GM23338 (cell line): ENCODE results near the gene TMEM271. TPM values are rescaled to one million over a fixed set of nuclear protein-coding genes. Genes with fewer than 3 reads are reported as not detected.

Experiments used
- ATAC-seq: fragments of 200-7000 bp; cut with Tn5 transposase; 3 replicates; pipeline ENCODE4 v1.9.1; 2020
- DNase-seq: peaks from one replicate; pipeline ENCODE4 v3.0.0-alpha.2; 2015; ENCODE audit warnings: low spot score
- H2AFZ ChIP-seq: fragments of 200-600 bp; sonication (generic); 2 replicates; pipeline ENCODE4 v1.8.0; 2016; ENCODE audit warnings: antibody characterized with exemption, mild to moderate bottlenecking, moderate library complexity
- H3F3A ChIP-seq: fragments of 200-600 bp; sonication (generic); replicated peaks from 2 replicates; pipeline ENCODE4 v1.8.0; 2017; ENCODE audit warnings: antibody characterized with exemption, mixed run types, low read depth
- H3K27ac ChIP-seq: fragments of 200-600 bp; sonication (generic); 2 replicates; pipeline ENCODE4 v1.6.1; 2016; ENCODE audit warnings: low read depth
- H3K27me3 ChIP-seq: fragments of 200-600 bp; sonication (generic); 2 replicates; pipeline ENCODE4 v1.8.0; 2016; ENCODE audit warnings: mild to moderate bottlenecking, mixed run types, moderate library complexity; ENCODE audit not compliant: insufficient read depth
- H3K36me3 ChIP-seq: fragments of 200-600 bp; sonication (generic); 2 replicates; pipeline ENCODE4 v1.8.0; 2016; ENCODE audit warnings: mild to moderate bottlenecking; ENCODE audit not compliant: insufficient read depth
- H3K4me1 ChIP-seq: fragments of 200-600 bp; sonication (generic); 2 replicates; pipeline ENCODE4 v1.8.0; 2016; ENCODE audit warnings: mild to moderate bottlenecking, moderate library complexity; ENCODE audit not compliant: insufficient read depth
- H3K4me2 ChIP-seq: fragments of 200-600 bp; sonication (generic); 2 replicates; pipeline ENCODE4 v1.7.1; 2017; ENCODE audit warnings: mixed run types
- H3K4me3 ChIP-seq: fragments of 200-600 bp; sonication (generic); 2 replicates; pipeline ENCODE4 v1.6.1; 2016; ENCODE audit warnings: mixed run types
- H3K79me2 ChIP-seq: fragments of 200-600 bp; sonication (generic); replicated peaks from 2 replicates; pipeline ENCODE4 v1.8.0; 2017; ENCODE audit warnings: mild to moderate bottlenecking; ENCODE audit not compliant: insufficient read depth
- H3K9me2 ChIP-seq: fragments of 200-600 bp; sonication (generic); 2 replicates; pipeline ENCODE4 v1.8.0; 2017; ENCODE audit not compliant: insufficient read depth
- H4K20me1 ChIP-seq: fragments of 200-600 bp; sonication (generic); replicated peaks from 2 replicates; pipeline ENCODE4 v1.8.0; 2017; ENCODE audit warnings: mild to moderate bottlenecking; ENCODE audit not compliant: insufficient read depth
- H3K27ac Mint-ChIP-seq: 2 replicates; pipeline ENCODE4 v1.8.0; 2020; ENCODE audit warnings: inconsistent platforms, mild to moderate bottlenecking, moderate library complexity, mixed read lengths
- H3K27me3 Mint-ChIP-seq: 3 replicates; pipeline ENCODE4 v1.8.0; 2022; ENCODE audit warnings: low read depth, mild to moderate bottlenecking, moderate library complexity, mixed read lengths, inconsistent platforms; ENCODE audit not compliant: insufficient read depth, poor library complexity
- H3K36me3 Mint-ChIP-seq: 3 replicates; pipeline ENCODE4 v1.8.0; 2021; ENCODE audit warnings: low read depth, mild to moderate bottlenecking, inconsistent platforms, moderate library complexity, mixed read lengths
- H3K4me1 Mint-ChIP-seq: 3 replicates; pipeline ENCODE4 v1.8.0; 2020; ENCODE audit warnings: mild to moderate bottlenecking, inconsistent platforms, mixed read lengths
- H3K4me3 Mint-ChIP-seq: 3 replicates; pipeline ENCODE4 v1.8.0; 2021; ENCODE audit warnings: moderate library complexity, mild to moderate bottlenecking, inconsistent platforms, mixed read lengths
- H3K9me3 Mint-ChIP-seq: 3 replicates; pipeline ENCODE4 v1.8.0; 2020; ENCODE audit warnings: moderate library complexity, mild to moderate bottlenecking, inconsistent platforms, mixed read lengths
- CREB1 ChIP-seq: fragments of 250-450 bp; sonication (Bioruptor Pico); IDR thresholded peaks from 2 replicates; pipeline ENCODE4 v1.5.0; 2020; ENCODE audit warnings: low read depth, mild to moderate bottlenecking, moderate library complexity
- ETS1 ChIP-seq: IDR thresholded peaks from 2 replicates; pipeline ENCODE4 v1.6.1; 2016; ENCODE audit warnings: antibody characterized with exemption
- EZH2 ChIP-seq: fragments of 200-600 bp; sonication (generic); IDR thresholded peaks from one replicate; pipeline ENCODE4 v1.8.0; 2017; ENCODE audit warnings: antibody characterized with exemption, mild to moderate bottlenecking, low read depth; ENCODE audit not compliant: unreplicated experiment
- NANOG ChIP-seq: IDR thresholded peaks from 2 replicates; pipeline ENCODE4 v1.6.1; 2016; ENCODE audit warnings: antibody characterized with exemption, borderline replicate concordance
- POLR2AphosphoS5 ChIP-seq: IDR thresholded peaks from 2 replicates; pipeline ENCODE4 v1.6.1; 2016; ENCODE audit warnings: antibody characterized with exemption, low read depth
- REST ChIP-seq: IDR thresholded peaks from one replicate; pipeline ENCODE4 v1.6.1; 2018; ENCODE audit warnings: antibody characterized with exemption; ENCODE audit not compliant: unreplicated experiment
- ZNF114 ChIP-seq: fragments of 250-450 bp; sonication (Bioruptor Pico); IDR thresholded peaks from 2 replicates; pipeline ENCODE4 v1.5.0; 2020; ENCODE audit warnings: mild to moderate bottlenecking, moderate library complexity
- ZNF462 ChIP-seq: fragments of 250-450 bp; sonication (Bioruptor Pico); IDR thresholded peaks from 2 replicates; pipeline ENCODE4 v1.5.0; 2020; ENCODE audit warnings: mild to moderate bottlenecking, moderate library complexity
- polyA plus RNA-seq: library from polyadenylated mRNA; unstranded; fragments of >200 nt; fragmentation: Nextera tagmentation; extraction: Ambion mirVana; gene quantifications from 2 replicates; pipeline ENCODE4 v1.2.1, GENCODE V29; 2016
- total RNA-seq: library from RNA; depleted of rRNA; stranded (reverse); fragments of >200 nt; shearing (Covaris generic); gene quantifications from 2 replicates; pipeline ENCODE4 v1.2.3, GENCODE V29; 2014

TMEM271 gene
- total and polyA plus RNA-seq, 2 experiments from 2014 or later = 0.11 TPM; not detected in 1

- no peak for TF ChIP-seq REST
- no peak for TF ChIP-seq NANOG
- TF ChIP-seq CREB1 = no peak
- no peak for TF ChIP-seq POLR2AphosphoS5
These were observed 25.8 kb upstream of the TMEM271 start (continued) for GRCh38 chr4:601612-602558.

- Mint-ChIP-seq H3K4me1 (peaks cover 10% of the 10 kb centered on the region), H3K9me3 (no peaks in the 10 kb centered on the region; the same call in 2 of the 3 replicates), H3K4me3 (no peak overlapping the region), H3K36me3 (no peaks in the 10 kb centered on the region), H3K27me3 (peaks cover 5% of the 10 kb centered on the region), H3K27ac (no peak overlapping the region)
- no peak overlapping the region for H3K4me3 ChIP-seq
- H3K36me3 ChIP-seq = no peaks in the 10 kb centered on the region
- H3F3A ChIP-seq = no peaks in the 10 kb centered on the region
- no peak overlapping the region for H2AFZ ChIP-seq
- no peak for ATAC-seq
- no peaks in the 10 kb centered on the region for H3K4me1 ChIP-seq
- no peak overlapping the region for H3K4me2 ChIP-seq
- no peak overlapping the region for H3K27ac ChIP-seq
- H3K27me3 ChIP-seq = no peaks in the 10 kb centered on the region
- no peak for DNase-seq
- no peaks in the 10 kb centered on the region for H4K20me1 ChIP-seq
- no peaks in the 10 kb centered on the region for H3K79me2 ChIP-seq
- no peaks in the 10 kb centered on the region for H3K9me2 ChIP-seq
- TF ChIP-seq EZH2 = no peak
- TF ChIP-seq ZNF462 (CRISPR knock-in tag) = no peak
- TF ChIP-seq POLR2AphosphoS5 = no peak
- no peak for TF ChIP-seq ETS1
- TF ChIP-seq ZNF114 (CRISPR knock-in tag) = no peak
- TF ChIP-seq REST = no peak
These were observed 24.9 kb upstream of the TMEM271 start for GRCh38 chr4:600850-601515.
